NCI-H345 (cell line): ENCODE data around the gene EXOC3.
"Not testable (repeated sequence)": the region's sequence is repeated elsewhere in the genome, so short reads cannot be mapped to it uniquely, and the experiment has no call there.

Source experiments
- DNase-seq: peaks from one replicate; lab custom pipeline; 2025; lab: John Stamatoyannopoulos, UW

Gene EXOC3

GRCh38 chr5:407051-407450 is 35.9 kb upstream of the EXOC3 start:
- no peak for DNase-seq

GRCh38 chr5:407801-408268 is 35.1 kb upstream of the EXOC3 start:
- peak; percentile 58 for DNase-seq

- DNase-seq, result no peak
Measured at GRCh38 chr5:410911-411517, 32.0 kb upstream of the EXOC3 start.

GRCh38 chr5:411728-412127 is 31.2 kb upstream of the EXOC3 start:
- no peak for DNase-seq

DNA sequence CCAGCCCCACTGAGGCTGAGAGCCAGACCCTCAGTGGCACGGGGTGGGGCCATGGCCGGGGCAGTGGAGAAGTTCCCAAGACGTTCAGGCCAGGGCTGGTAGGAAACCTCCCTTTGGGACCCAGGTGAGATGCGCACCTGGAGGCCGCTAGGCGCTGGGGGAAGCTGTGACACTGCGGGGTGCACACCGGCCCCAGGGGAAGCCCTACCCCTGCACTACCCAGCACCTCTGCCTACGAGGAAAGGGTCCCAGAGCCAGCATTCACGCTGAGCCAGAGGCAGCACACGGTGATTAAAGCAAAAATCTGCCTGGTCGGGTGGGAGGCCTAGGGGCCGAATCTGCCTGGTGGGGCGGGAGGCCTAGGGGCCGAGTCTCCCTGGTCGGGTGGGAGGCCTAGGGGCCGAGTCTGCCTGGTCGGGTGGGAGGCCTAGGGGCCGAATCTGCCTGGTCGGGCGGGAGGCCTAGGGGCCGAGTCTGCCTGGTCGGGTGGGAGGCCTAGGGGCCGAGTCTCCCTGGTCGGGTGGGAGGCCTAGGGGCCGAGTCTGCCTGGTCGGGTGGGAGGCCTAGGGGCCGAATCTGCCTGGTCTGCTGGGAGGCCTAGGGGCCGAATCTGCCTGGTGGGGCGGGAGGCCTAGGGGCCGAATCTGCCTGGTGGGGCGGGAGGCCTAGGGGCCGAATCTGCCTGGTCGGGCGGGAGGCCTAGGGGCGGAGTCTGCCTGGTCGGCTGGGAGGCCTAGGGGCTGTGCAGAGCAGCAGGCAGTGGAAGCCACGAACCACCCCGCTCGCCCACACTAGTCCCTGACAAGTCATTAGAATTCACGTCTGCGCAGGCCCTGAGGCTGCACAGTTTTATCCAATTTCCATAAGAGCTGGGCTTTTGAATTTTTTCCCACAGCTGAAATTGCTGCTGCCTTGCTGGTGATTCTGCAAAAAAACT is 27.7 kb upstream of the EXOC3 start:
- DNase-seq, result not testable (repeated sequence)

DNA sequence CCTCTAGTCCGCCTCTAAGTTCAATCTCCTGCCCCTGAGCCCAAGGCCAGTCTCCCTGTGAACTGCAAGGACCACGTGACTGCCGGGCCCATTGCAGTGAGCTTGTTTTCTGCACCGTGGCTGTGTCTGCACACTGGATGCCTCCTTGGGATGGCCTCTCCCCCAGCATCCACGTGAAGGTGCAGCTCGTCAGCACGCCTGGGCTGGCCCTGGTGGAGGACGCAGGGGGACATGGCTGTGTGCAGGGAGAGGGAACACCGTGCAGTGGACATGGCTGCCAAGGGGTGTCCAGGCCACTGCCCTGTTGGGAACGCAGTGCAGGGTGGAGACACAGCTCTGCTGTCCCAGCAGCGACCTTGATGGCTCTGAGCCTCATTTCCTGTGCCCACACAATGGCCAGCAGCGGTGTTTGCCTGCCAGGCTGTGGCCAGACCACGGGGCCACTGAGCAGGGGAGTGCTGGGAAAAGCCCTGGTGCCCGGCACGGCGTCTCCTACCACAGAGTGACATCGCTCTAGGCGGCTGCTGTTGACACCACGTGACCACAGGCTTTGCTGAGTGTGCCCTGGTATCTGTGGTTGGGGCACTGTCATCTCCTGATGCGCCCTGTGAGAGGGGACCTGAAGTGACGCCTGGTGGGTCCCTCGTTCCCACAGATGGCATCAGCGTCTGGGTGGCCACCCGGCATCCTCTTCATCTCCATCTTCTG is 26.9 kb upstream of the EXOC3 start:
- DNase-seq, result no peak

- no peak for DNase-seq
Measured at GRCh38 chr5:416636-416960, 26.4 kb upstream of the EXOC3 start.

- peak; percentile 48 for DNase-seq
Measured at GRCh38 chr5:417301-418161, 25.4 kb upstream of the EXOC3 start.

GRCh38 chr5:418162-419121 is 24.5 kb upstream of the EXOC3 start:
- DNase-seq, result peak; percentile 83

- DNase-seq, result no peak
Measured at GRCh38 chr5:419970-420369, 23.0 kb upstream of the EXOC3 start.

GRCh38 chr5:420632-421286 is 22.2 kb upstream of the EXOC3 start:
- no peak for DNase-seq

DNA sequence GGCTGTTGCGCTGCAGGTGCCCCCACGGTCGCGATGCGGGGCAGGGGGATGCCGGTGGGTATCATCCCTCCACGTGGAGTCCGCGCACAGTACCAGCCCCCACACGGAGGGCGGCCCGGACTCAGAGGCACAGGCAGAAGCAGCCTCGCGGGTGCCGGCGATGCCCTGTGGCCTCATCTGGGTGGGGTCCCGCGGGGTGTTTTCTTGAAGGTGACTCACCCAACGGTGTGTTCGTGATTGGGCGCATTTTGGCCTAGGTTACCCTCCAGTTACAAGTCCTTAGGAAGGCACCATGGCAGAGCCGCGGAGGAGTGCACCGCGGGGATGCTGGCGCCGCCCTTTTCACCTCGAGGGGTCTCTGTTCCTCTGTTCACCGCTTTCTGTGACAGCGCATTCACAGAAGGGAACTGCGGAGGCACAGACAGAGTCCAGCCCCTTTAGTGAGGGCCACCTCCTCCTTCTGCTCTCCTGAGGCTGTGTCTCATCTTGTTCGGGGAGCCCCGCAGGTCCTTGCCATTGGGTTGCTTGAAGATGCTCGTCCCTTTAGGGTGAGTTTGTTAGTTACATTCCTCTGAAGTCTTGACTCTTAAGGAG is 21.6 kb upstream of the EXOC3 start:
- DNase-seq, result no peak

GRCh38 chr5:421901-422300 is 21.1 kb upstream of the EXOC3 start:
- no peak for DNase-seq

DNA sequence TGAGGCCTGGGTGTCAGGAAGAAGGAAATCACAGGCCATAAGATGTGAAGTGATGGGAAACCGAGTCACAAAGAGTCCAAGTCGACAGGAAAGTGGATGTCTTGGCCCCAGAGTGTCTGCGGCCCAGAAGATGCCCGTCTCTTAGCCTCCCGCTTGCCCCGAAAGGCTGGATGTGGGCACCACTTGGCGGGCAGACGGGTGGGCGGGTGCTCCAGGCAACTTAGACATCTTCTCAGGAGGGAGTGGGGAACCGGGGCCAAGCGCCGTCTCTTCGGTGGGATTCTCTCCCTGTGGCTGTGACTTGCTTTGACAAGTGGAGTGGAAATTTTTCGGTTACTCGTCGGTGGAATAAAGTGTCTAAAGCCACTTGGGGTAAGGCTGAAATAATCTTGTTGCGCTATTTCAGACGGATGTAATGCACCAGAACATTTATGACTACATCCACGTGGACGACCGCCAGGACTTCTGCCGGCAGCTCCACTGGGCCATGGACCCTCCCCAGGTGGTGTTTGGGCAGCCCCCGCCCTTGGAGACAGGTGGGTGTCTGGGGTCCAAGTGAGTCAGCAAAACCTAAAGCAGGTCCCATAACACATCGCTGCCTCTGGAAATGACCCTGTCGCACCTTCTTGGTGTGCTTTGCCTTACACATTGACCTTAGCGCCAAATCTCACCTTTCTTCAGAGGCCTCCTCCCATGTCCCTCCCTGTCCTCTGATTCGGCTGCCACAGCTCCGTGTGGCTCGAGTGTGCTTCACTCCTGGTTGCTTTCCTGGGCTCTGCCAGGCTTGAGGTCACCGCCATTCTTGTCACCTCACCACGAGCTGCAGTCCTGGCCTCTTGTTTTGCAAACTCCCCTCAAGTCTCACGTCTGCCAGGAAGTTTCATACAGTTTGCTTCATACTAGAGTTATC is 20.4 kb upstream of the EXOC3 start:
- DNase-seq, result no peak

DNA sequence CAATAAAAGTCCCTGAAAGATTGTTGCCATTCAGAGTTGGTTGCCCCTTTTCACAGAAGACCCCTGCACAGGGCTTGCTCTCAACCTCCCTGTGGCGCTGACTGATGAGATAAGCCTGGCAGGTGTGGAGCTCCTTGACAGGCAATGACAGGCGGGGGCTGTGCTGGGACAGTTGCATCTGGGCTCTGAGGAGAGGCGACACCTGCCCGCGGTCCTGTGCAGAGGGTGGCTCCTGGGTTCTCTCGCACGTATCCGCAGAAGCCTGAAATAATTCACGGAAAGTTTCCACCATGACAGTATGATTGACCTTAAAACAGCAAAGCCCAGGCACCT is 19.8 kb upstream of the EXOC3 start:
- DNase-seq, result no peak

DNA sequence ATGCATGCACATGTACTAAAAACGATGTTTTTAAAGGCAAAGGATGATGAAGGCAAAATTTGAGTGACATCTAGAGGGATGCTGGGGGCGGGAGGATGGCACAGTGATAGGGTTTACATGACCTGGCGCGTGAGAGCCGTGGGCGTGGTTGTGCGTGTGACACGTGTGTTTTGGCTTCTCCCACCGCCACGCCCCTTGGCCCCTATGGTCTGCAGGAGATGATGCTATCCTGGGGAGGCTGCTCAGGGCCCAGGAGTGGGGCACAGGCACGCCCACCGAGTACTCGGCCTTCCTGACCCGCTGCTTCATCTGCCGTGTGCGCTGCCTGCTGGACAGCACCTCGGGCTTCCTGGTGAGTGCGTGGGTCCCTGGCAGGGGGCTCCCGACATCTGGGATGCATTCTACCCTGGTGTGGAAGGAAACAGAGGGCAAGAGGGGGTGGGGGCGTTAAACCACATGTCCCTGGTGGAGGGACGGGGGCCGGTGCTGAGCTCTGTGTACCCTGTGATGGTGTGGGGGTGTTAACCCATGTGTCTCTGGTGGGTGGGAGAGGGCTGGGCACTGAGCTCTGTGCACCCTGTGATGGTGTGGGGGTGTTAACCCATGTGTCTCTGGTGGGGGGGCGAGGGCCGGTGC is 19.2 kb upstream of the EXOC3 start:
- no peak for DNase-seq

GRCh38 chr5:424301-425110 is 18.5 kb upstream of the EXOC3 start:
- DNase-seq, result no peak

DNA sequence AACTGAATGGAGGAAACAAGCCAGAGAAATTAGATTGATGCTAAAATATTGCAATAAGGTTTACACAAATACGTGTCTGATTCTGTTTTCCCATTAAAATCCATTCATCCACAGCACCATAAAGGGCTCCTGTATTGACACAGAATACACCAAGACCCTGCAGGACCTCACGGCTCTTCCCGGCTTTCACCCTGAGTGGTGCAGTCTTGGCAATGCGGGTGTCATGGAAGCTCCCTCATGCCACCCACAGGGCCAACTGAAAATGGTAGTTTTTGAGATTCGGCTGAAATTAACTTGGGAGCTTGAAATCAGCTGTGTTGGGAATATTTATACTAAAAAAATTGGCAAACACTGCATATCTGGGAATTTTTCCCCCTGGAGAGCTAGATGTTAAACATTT is 17.3 kb upstream of the EXOC3 start:
- peak; percentile 20 for DNase-seq
